Measurements from ENCODE around the gene KRT2. TPM values are rescaled to one million over a fixed set of nuclear protein-coding genes. Genes with fewer than 3 reads are reported as not detected.

The KRT2 gene
- total and polyA plus RNA-seq, 2 donors (not counting 1 experiment from before 2014, with no cell fraction given): 0.04 TPM; not detected in 1

- CTCF ChIA-PET: no interaction called here
- ATAC-seq (ENCODE audit: low read depth): no peak
- no peaks in the 10 kb centered on the region for H3K79me2 ChIP-seq (ENCODE audit: control insufficient read depth, insufficient read depth, low read length)
Measured at GRCh38 chr12:52600941-52601481, 51.0 kb downstream of the KRT2 start, which contains the start of gene KRT72. TSS of gene KRT72 (minus strand) at chr12:52601463. CDS start at chr12:52601452, 11 bp downstream.

GRCh38 chr12:52600475-52600874 is 51.5 kb downstream of the KRT2 start:
- 94% methylated on average over 8 of the region's 12 CpGs for WGBS (ENCODE audit: insufficient coverage)
- Mint-ChIP-seq H3K9me3 (ENCODE audit: insufficient read depth) (no peaks in the 10 kb centered on the region), H3K4me3 (no peak overlapping the region), H3K27me3 (peaks cover 44% of the 10 kb centered on the region), H3K4me1 (no peaks in the 10 kb centered on the region), H3K27ac (no peak overlapping the region)
- no peaks in the 10 kb centered on the region for H3K79me2 ChIP-seq (ENCODE audit: control insufficient read depth, insufficient read depth, low read length)
- DNase-seq (no peak), ATAC-seq (ENCODE audit: low read depth) (no peak)
- H2AFZ ChIP-seq (ENCODE audit: insufficient read depth, low read depth, low read length, poor library complexity, severe bottlenecking): no peak overlapping the region
- H3K4me3 ChIP-seq (ENCODE audit: control extremely low read depth in 1 of 5, extremely low read depth in 1 of 5, insufficient read depth in 1 of 5, low read depth in 2 of 5, low read length in 4 of 5): no peak overlapping the region
- no peak for TF ChIP-seq CTCF (IDR thresholded peaks at IDR 0.05)
- TF ChIP-seq EZH2 (IDR thresholded peaks at IDR 0.05; ENCODE audit: borderline replicate concordance, insufficient read depth, low read depth, low read length, poor library complexity, severe bottlenecking): no peak
- no peak overlapping the region for H3K9ac ChIP-seq (ENCODE audit: low read length)
- no peaks in the 10 kb centered on the region for H4K20me1 ChIP-seq (ENCODE audit: control insufficient read depth, insufficient read depth, low read length, poor library complexity, severe bottlenecking)
- H3K36me3 ChIP-seq (replicated peaks in 1 of 2; ENCODE audit: control extremely low read depth in 1 of 2, control insufficient read depth in 1 of 2, extremely low read depth in 1 of 2, insufficient read depth in 2 of 2, low read length in 1 of 2): no peaks in the 10 kb centered on the region
- no peaks in the 10 kb centered on the region for H3K9me3 ChIP-seq (ENCODE audit: control extremely low read depth in 1 of 3, control insufficient read depth in 2 of 3, insufficient read depth in 1 of 3, low read length in 2 of 3)
- peaks cover 0 to 14% (median 6%) of the 10 kb centered on the region in 4 experiments for H3K27me3 ChIP-seq (replicated peaks in 1 of 4; ENCODE audit: control extremely low read depth in 1 of 4, control insufficient read depth in 3 of 4, insufficient read depth in 4 of 4, low read length in 3 of 4)
- intact Hi-C loops (cut with micrococcal nuclease): no loop called here
- H3K4me2 ChIP-seq (replicated peaks; ENCODE audit: low read depth, low read length, poor library complexity, severe bottlenecking): no peak overlapping the region
- no peaks in the 10 kb centered on the region for H3K4me1 ChIP-seq (ENCODE audit: control insufficient read depth in 2 of 2, insufficient read depth in 2 of 2, low read length in 2 of 2)
- H3K27ac ChIP-seq (ENCODE audit: low read length in 2 of 2): no peak overlapping the region
- CTCF ChIA-PET: no interaction called here
- POLR2A ChIA-PET: no interaction called here

More at GRCh38 chr12:52600941-52601481, 51.0 kb downstream of the KRT2 start, which contains the start of gene KRT72:
- no peak within 1 kb of the TSS for H3K27ac ChIP-seq (ENCODE audit: low read length in 2 of 2)
- peaks cover 43% of the 10 kb centered on the region for H3K27me3 Mint-ChIP-seq
- no peaks in the 10 kb centered on the region for H3K4me1 ChIP-seq (ENCODE audit: control insufficient read depth in 2 of 2, insufficient read depth in 2 of 2, low read length in 2 of 2)
- no peak within 1 kb of the TSS for H2AFZ ChIP-seq (ENCODE audit: insufficient read depth, low read depth, low read length, poor library complexity, severe bottlenecking)
- no peaks in the 10 kb centered on the region for H4K20me1 ChIP-seq (ENCODE audit: control insufficient read depth, insufficient read depth, low read length, poor library complexity, severe bottlenecking)
- no peaks in the 10 kb centered on the region for H3K4me1 Mint-ChIP-seq
- no peak within 1 kb of the TSS for H3K9ac ChIP-seq (ENCODE audit: low read length)
- POLR2A ChIA-PET: no interaction called here
- intact Hi-C loops (cut with micrococcal nuclease): no loop called here
- H3K9me3 ChIP-seq (ENCODE audit: control extremely low read depth in 1 of 3, control insufficient read depth in 2 of 3, insufficient read depth in 1 of 3, low read length in 2 of 3): no peaks in the 10 kb centered on the region
- H3K4me3 ChIP-seq (ENCODE audit: control extremely low read depth in 1 of 5, extremely low read depth in 1 of 5, insufficient read depth in 1 of 5, low read depth in 2 of 5, low read length in 4 of 5): no peak within 1 kb of the TSS
- no peak within 1 kb of the TSS for H3K4me2 ChIP-seq (replicated peaks; ENCODE audit: low read depth, low read length, poor library complexity, severe bottlenecking)
- H3K27me3 ChIP-seq (replicated peaks in 1 of 4; ENCODE audit: control extremely low read depth in 1 of 4, control insufficient read depth in 3 of 4, insufficient read depth in 4 of 4, low read length in 3 of 4): peaks cover 0 to 14% (median 6%) of the 10 kb centered on the region in 4 experiments
- no peak for DNase-seq
- H3K9me3 Mint-ChIP-seq (ENCODE audit: insufficient read depth): no peaks in the 10 kb centered on the region
- TF ChIP-seq CTCF (IDR thresholded peaks at IDR 0.05) (no peak), EZH2 (IDR thresholded peaks at IDR 0.05; ENCODE audit: borderline replicate concordance, insufficient read depth, low read depth, low read length, poor library complexity, severe bottlenecking) (no peak)
- WGBS (ENCODE audit: insufficient coverage): 42% methylated on average over 48 of the region's 48 CpGs
- no peaks in the 10 kb centered on the region for H3K36me3 ChIP-seq (replicated peaks in 1 of 2; ENCODE audit: control extremely low read depth in 1 of 2, control insufficient read depth in 1 of 2, extremely low read depth in 1 of 2, insufficient read depth in 2 of 2, low read length in 1 of 2)
- no peak within 1 kb of the TSS for H3K27ac Mint-ChIP-seq
- H3K4me3 Mint-ChIP-seq: no peak within 1 kb of the TSS

All from B cell (primary cell).